Measurements from ENCODE around the gene TSNAX.

The TSNAX gene

DNA sequence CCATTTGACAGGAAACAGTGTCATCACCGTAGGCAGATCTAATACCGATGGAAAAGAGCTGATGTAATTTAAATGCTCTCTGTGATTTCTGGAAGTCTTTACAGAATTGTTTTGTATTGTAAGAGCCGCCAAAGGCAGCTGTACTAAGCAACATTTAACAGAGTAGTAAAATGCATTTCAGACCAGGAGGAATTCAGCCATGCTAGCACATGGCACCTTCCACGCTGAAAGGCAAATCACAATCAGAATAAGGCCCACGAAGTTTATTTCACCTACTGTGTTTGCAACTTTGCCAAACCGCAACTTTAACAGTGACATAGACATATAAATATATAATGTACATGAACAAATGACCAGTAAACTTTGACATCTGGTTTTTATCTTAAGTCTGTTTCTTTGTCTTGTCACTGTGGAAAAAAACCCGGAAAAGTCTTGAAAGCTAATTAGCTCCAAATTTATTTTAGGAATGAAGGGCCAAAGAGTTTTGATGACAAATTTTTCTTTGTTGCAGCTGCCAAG, 72.0 kb downstream of the TSNAX start:
- in situ Hi-C loops (cut with MboI; ENCODE audit: low sequenced_read_pairs), result loop anchor here (10.0 kb wide), 1 partner anchor 246 kb away; no protein-coding TSS in a partner anchor

- in situ Hi-C loops (cut with MboI; ENCODE audit: low sequenced_read_pairs), result loop anchor here (10.0 kb wide), 1 partner anchor 247 kb away; no protein-coding TSS in a partner anchor
Measured at GRCh38 chr1:231601824-231602672, 73.6 kb downstream of the TSNAX start.

- in situ Hi-C loops (cut with MboI; ENCODE audit: low sequenced_read_pairs), result loop anchor here (10.0 kb wide), 1 partner anchor 248 kb away; no protein-coding TSS in a partner anchor
Measured at GRCh38 chr1:231602673-231602984, 74.2 kb downstream of the TSNAX start.

DNA sequence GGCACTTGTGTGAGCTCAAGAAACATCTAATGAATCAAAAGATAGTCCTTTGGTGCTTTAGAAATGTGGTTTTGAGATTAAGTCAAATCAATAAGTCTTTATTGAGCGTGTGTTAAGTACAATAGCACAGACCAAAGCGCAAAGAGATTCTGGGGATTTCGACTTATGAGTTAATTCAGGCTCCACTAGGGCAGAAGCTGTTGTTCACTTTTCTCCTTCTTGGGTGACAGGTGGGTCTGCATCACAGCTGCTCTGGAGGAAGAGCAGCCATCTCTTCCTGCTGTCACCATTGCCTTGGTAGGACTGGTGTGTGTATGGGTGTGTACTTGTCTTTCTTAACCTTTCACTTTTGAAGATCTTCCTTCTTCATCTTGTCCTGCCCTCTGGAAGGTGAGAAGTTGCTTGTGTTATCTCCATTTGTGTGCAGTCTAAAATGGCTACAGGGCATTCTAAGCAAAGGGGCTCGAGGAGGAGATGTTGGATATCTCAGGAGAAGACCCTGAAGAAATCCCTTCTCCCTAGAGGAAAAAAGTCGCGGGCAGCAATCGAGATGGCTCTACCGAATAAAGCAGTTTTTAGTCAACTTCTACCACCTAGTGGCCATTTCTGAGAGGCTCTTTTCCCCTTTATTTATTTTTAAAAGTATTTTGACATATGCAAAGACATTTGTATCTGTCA, 75.3 kb downstream of the TSNAX start:
- in situ Hi-C loops (cut with MboI; ENCODE audit: low sequenced_read_pairs), result loop anchor here (10.0 kb wide), 1 partner anchor 249 kb away; no protein-coding TSS in a partner anchor

GRCh38 chr1:231604276-231604621, 75.8 kb downstream of the TSNAX start:
- in situ Hi-C loops (cut with MboI; ENCODE audit: low sequenced_read_pairs), result loop anchor here (10.0 kb wide), 1 partner anchor 249 kb away; no protein-coding TSS in a partner anchor

- in situ Hi-C loops (cut with MboI; ENCODE audit: low sequenced_read_pairs), result loop anchor here (10.0 kb wide), 1 partner anchor 251 kb away; no protein-coding TSS in a partner anchor
Measured at GRCh38 chr1:231605149-231606100, 77.0 kb downstream of the TSNAX start.

DNA sequence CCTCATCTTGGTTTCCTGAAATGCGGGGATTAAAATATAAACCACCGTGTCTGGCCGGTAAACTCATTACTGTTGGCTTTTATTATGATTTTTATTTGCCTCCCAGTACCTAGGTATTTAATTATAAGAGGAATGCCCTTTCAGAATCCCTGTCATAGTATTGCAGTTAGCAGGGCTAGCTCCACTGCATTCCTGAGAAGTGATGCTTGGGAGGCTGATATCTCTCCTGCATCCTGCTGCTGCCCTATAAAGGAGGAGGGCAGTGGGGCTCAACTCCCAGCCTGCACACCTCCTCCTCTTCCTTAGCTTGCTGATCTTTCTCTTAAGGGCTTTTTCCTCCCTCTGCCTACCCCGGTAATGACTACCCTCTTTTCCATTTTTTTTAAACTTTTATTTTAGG, 78.2 kb downstream of the TSNAX start:
- in situ Hi-C loops (cut with MboI; ENCODE audit: low sequenced_read_pairs), result loop anchor here (10.0 kb wide), 1 partner anchor 252 kb away; no protein-coding TSS in a partner anchor

- in situ Hi-C loops (cut with MboI; ENCODE audit: low sequenced_read_pairs), result no loop called here
Measured at GRCh38 chr1:231610388-231610787, 81.9 kb downstream of the TSNAX start.

DNA sequence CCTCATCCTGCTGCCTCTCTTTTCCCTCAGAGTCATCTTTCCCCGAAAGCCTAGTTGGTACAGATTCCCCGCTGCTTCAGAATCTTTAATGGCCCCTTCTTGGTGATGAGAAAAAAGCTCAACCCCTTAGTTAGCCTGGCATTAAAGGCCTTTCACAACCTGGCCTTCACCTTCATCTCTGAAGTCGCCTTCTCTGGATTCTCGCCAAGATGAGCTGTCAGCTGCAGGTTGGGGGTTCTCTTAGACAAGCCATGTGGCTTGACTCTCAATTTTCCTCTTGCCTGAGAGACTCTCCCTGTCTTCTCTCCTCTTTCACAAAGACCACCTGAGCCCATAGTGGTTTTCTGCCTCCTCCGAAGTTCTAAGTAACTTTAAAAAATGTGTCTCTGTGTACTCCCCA, 82.6 kb downstream of the TSNAX start:
- in situ Hi-C loops (cut with MboI; ENCODE audit: low sequenced_read_pairs), result no loop called here

GRCh38 chr1:231611851-231612250, 83.4 kb downstream of the TSNAX start:
- in situ Hi-C loops (cut with MboI; ENCODE audit: low sequenced_read_pairs), result no loop called here

GRCh38 chr1:231612393-231613089, 84.1 kb downstream of the TSNAX start:
- in situ Hi-C loops (cut with MboI; ENCODE audit: low sequenced_read_pairs), result no loop called here

- in situ Hi-C loops (cut with MboI; ENCODE audit: low sequenced_read_pairs), result no loop called here
Measured at GRCh38 chr1:231613419-231614349, 85.2 kb downstream of the TSNAX start.

Data from HL-60/S4 treated with retinoic acid at 250 ng/mL for 4 days and 3 days (cell line).